ENCODE results near the gene OLAH. TPM values are rescaled to one million over a fixed set of nuclear protein-coding genes. Genes with fewer than 3 reads are reported as not detected.
"Not testable (repeated sequence)": the region's sequence is repeated elsewhere in the genome, so short reads cannot be mapped to it uniquely, and the experiment has no call there.

Gene OLAH
- total RNA-seq = 1 to 10 TPM in 1 of 4 donors, not detected in 3; 2.2 TPM

- TF ChIP-seq POLR2A (IDR thresholded peaks at IDR 0.05) (no peak), CTCF (IDR thresholded peaks at IDR 0.05) (no peak)
- H3K27me3 ChIP-seq = no peaks in the 10 kb centered on the region
- no peaks in the 10 kb centered on the region for H3K9me3 ChIP-seq
- no peaks in the 10 kb centered on the region for H3K36me3 ChIP-seq
- H3K27ac ChIP-seq = no peak within 1 kb of the TSS
- intact Hi-C loops (cut with DNase I; ENCODE audit: low total_unique reads) = no loop called here
- no peak within 1 kb of the TSS for H3K4me3 ChIP-seq
- no peak for DNase-seq
- no peaks in the 10 kb centered on the region for H3K4me1 ChIP-seq
Measured at GRCh38 chr10:15043674-15044073, at the start of gene OLAH. Gene OLAH, plus strand, starts transcription at chr10:15043943. Its CDS starts 3,346 bp downstream, at chr10:15047289.

- TF ChIP-seq POLR2A (IDR thresholded peaks at IDR 0.05) = no peak
- no peak for TF ChIP-seq CTCF (IDR thresholded peaks at IDR 0.05)
- intact Hi-C loops (cut with DNase I; ENCODE audit: low total_unique reads) = no loop called here
- Histone ChIP-seq H3K27me3 (no peaks in the 10 kb centered on the region), H3K27ac (no peak overlapping the region), H3K4me3 (no peak overlapping the region), H3K9me3 (no peaks in the 10 kb centered on the region), H3K4me1 (no peaks in the 10 kb centered on the region), H3K36me3 (no peaks in the 10 kb centered on the region)
- DNase-seq = no peak
Measured at GRCh38 chr10:14995964-14996565, 47.7 kb upstream of the OLAH start.

- H3K4me3 ChIP-seq; H3K4me1 ChIP-seq; H3K36me3 ChIP-seq; DNase-seq; intact Hi-C loops (cut with DNase I; ENCODE audit: low total_unique reads); H3K27me3 ChIP-seq; H3K27ac ChIP-seq; H3K9me3 ChIP-seq: not testable (repeated sequence)
Measured at GRCh38 chr10:15013530-15013929, 30.2 kb upstream of the OLAH start.

- no peak for DNase-seq
- no peaks in the 10 kb centered on the region for H3K4me1 ChIP-seq
- no peaks in the 10 kb centered on the region for H3K27me3 ChIP-seq
- TF ChIP-seq CTCF (IDR thresholded peaks at IDR 0.05) (no peak), POLR2A (IDR thresholded peaks at IDR 0.05) (no peak)
- no peaks in the 10 kb centered on the region for H3K36me3 ChIP-seq
- no peak overlapping the region for H3K27ac ChIP-seq
- intact Hi-C loops (cut with DNase I; ENCODE audit: low total_unique reads) = no loop called here
- no peak overlapping the region for H3K4me3 ChIP-seq
- no peaks in the 10 kb centered on the region for H3K9me3 ChIP-seq
Measured at GRCh38 chr10:15015451-15015850, 28.3 kb upstream of the OLAH start.

GRCh38 chr10:15020966-15021365 lies 22.8 kb upstream of the OLAH start:
- intact Hi-C loops (cut with DNase I; ENCODE audit: low total_unique reads); H3K27me3 ChIP-seq; H3K36me3 ChIP-seq; H3K27ac ChIP-seq; H3K4me3 ChIP-seq; H3K4me1 ChIP-seq; DNase-seq; H3K9me3 ChIP-seq: not testable (repeated sequence)

- H3K9me3 ChIP-seq; intact Hi-C loops (cut with DNase I; ENCODE audit: low total_unique reads); H3K36me3 ChIP-seq; H3K4me3 ChIP-seq; H3K4me1 ChIP-seq; H3K27me3 ChIP-seq; DNase-seq; H3K27ac ChIP-seq: not testable (repeated sequence)
Measured at GRCh38 chr10:15023079-15023478, 20.7 kb upstream of the OLAH start.

GRCh38 chr10:15024017-15025004 lies 19.4 kb upstream of the OLAH start:
- H3K4me1 ChIP-seq; intact Hi-C loops (cut with DNase I; ENCODE audit: low total_unique reads); H3K36me3 ChIP-seq; H3K27me3 ChIP-seq; H3K9me3 ChIP-seq; H3K4me3 ChIP-seq; DNase-seq; H3K27ac ChIP-seq: not testable (repeated sequence)

- H3K27me3 ChIP-seq; H3K4me1 ChIP-seq; H3K27ac ChIP-seq; DNase-seq; intact Hi-C loops (cut with DNase I; ENCODE audit: low total_unique reads); H3K36me3 ChIP-seq; H3K4me3 ChIP-seq; H3K9me3 ChIP-seq: not testable (repeated sequence)
Measured at GRCh38 chr10:15025040-15025439, 18.7 kb upstream of the OLAH start.
